Measurements from ENCODE around the gene PRKCE. TPM values are rescaled to one million over a fixed set of nuclear protein-coding genes. Genes with fewer than 3 reads are reported as not detected.
"Not testable (repeated sequence)": the region's sequence is repeated elsewhere in the genome, so short reads cannot be mapped to it uniquely, and the experiment has no call there.

The PRKCE gene
- polyA plus RNA-seq, 3 donors, result 1.3 to 7.7 (median 2.3) TPM

DNA sequence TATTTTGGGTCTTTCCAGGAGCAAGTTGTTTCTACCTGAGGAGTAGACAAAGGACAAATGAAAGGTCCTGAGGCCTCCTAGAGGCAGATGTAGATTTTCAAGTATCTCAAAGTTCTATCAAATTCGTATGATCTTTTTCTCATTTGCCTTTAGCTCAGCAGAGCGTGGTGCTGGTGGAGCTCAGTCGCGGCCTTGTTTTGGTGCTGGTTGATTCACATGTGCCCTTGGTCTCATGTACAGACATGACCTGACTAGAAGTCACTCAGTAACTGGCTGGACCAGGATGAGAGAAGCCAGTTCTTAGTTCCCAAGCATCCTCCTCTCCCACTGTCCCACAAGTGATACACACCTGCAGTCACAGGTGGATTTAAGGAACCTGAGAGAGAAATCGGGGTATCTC, 264.0 kb downstream of the PRKCE start:
- H3K36me3 Mint-ChIP-seq, result peaks cover 5 to 6% of the 10 kb centered on the region in 2 donors
- no peak overlapping the region for H3K27ac Mint-ChIP-seq
- H3K4me1 Mint-ChIP-seq, result peaks cover 32% of the 10 kb centered on the region
- Histone ChIP-seq H3K79me2 (ENCODE audit: insufficient read depth, low read length) (no peaks in the 10 kb centered on the region), H3K36me3 (replicated peaks in 1 of 2; ENCODE audit: control insufficient read depth in 1 of 2, insufficient read depth in 2 of 2, low read length in 2 of 2) (no peaks in the 10 kb centered on the region), H4K20me1 (ENCODE audit: insufficient read depth, low read length) (no peaks in the 10 kb centered on the region), H3K27me3 (ENCODE audit: control insufficient read depth in 2 of 2, insufficient read depth in 2 of 2, low read length in 2 of 2) (no peaks in the 10 kb centered on the region), H3K9ac (ENCODE audit: insufficient read depth, low read length, poor library complexity, severe bottlenecking) (no peak overlapping the region), H3K4me2 (replicated peaks; ENCODE audit: extremely low read depth, low read length, poor library complexity, severe bottlenecking) (no peak overlapping the region), H2AFZ (ENCODE audit: insufficient read depth, low read depth, low read length, poor library complexity, severe bottlenecking) (no peak overlapping the region), H3K4me3 (replicated peaks in 1 of 3; ENCODE audit: low read depth in 2 of 3, low read length in 3 of 3) (no peak overlapping the region), H3K4me1 (ENCODE audit: control insufficient read depth in 1 of 2, insufficient read depth in 2 of 2, low read length in 2 of 2) (peaks cover 18 to 20% of the 10 kb centered on the region in 2 donors), H3K27ac (ENCODE audit: low read depth in 1 of 2, low read length in 2 of 2) (no peak overlapping the region), H3K9me3 (replicated peaks in 1 of 2; ENCODE audit: control insufficient read depth in 1 of 2, insufficient read depth in 1 of 2, low read length in 2 of 2) (no peaks in the 10 kb centered on the region)
- no peak for DNase-seq
- H3K27me3 Mint-ChIP-seq (ENCODE audit: low read depth in 3 of 3), result peaks cover 1 to 2% (median 2%) of the 10 kb centered on the region in 3 donors
- 100% methylated on average over 3 of the region's 5 CpGs for WGBS (ENCODE audit: insufficient coverage)
- TF ChIP-seq, protein P1, sequence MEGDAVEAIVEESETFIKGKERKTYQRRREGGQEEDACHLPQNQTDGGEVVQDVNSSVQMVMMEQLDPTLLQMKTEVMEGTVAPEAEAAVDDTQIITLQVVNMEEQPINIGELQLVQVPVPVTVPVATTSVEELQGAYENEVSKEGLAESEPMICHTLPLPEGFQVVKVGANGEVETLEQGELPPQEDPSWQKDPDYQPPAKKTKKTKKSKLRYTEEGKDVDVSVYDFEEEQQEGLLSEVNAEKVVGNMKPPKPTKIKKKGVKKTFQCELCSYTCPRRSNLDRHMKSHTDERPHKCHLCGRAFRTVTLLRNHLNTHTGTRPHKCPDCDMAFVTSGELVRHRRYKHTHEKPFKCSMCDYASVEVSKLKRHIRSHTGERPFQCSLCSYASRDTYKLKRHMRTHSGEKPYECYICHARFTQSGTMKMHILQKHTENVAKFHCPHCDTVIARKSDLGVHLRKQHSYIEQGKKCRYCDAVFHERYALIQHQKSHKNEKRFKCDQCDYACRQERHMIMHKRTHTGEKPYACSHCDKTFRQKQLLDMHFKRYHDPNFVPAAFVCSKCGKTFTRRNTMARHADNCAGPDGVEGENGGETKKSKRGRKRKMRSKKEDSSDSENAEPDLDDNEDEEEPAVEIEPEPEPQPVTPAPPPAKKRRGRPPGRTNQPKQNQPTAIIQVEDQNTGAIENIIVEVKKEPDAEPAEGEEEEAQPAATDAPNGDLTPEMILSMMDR (IDR thresholded peaks at IDR 0.05), result no peak
- peaks cover 0 to 2% (median 0%) of the 10 kb centered on the region in 7 donors for H3K9me3 Mint-ChIP-seq
- no peak overlapping the region for H3K4me3 Mint-ChIP-seq
- intact Hi-C loops (cut with micrococcal nuclease), result no loop called here

DNA sequence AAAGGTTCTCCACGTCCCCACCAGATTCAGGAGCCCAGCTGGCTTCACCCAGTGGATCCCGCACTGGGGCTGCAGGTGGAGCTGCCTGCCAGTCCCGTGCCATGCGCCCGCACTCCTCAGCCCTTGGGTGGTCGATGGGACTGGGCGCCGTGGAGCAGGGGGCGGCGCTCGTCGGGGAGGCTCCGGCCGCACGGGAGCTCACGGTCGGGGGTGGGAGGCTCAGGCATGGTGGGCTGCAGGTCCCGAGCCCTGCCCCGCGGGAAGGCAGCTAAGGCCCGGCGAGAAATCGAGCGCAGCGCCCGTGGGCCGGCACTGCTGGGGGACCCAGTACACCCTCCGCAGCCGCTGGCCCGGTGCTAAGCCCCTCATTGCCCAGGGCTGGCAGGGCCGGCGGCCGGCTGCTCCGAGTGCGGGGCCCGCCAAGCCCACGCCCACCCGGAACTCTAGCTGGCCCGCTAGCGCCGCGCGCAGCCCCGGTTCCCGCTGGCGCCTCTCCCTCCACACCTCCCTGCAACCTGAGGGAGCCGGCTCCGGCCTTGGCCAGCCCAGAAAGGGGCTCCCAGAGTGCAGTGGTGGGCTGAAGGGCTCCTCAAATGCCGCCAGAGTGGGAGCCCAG, 266.2 kb downstream of the PRKCE start:
- H4K20me1 ChIP-seq (ENCODE audit: insufficient read depth, low read length); H3K4me3 Mint-ChIP-seq; H3K4me3 ChIP-seq (replicated peaks in 1 of 3; ENCODE audit: low read depth in 2 of 3, low read length in 3 of 3); H3K9me3 Mint-ChIP-seq; H3K27ac ChIP-seq (ENCODE audit: low read depth in 1 of 2, low read length in 2 of 2); DNase-seq; H2AFZ ChIP-seq (ENCODE audit: insufficient read depth, low read depth, low read length, poor library complexity, severe bottlenecking); H3K4me2 ChIP-seq (replicated peaks; ENCODE audit: extremely low read depth, low read length, poor library complexity, severe bottlenecking); H3K27me3 ChIP-seq (ENCODE audit: control insufficient read depth in 2 of 2, insufficient read depth in 2 of 2, low read length in 2 of 2); H3K79me2 ChIP-seq (ENCODE audit: insufficient read depth, low read length); H3K36me3 Mint-ChIP-seq; intact Hi-C loops (cut with micrococcal nuclease); H3K27me3 Mint-ChIP-seq (ENCODE audit: low read depth in 3 of 3); H3K36me3 ChIP-seq (replicated peaks in 1 of 2; ENCODE audit: control insufficient read depth in 1 of 2, insufficient read depth in 2 of 2, low read length in 2 of 2); H3K27ac Mint-ChIP-seq; H3K9ac ChIP-seq (ENCODE audit: insufficient read depth, low read length, poor library complexity, severe bottlenecking); H3K9me3 ChIP-seq (replicated peaks in 1 of 2; ENCODE audit: control insufficient read depth in 1 of 2, insufficient read depth in 1 of 2, low read length in 2 of 2): not testable (repeated sequence)
- H3K4me1 Mint-ChIP-seq, result peaks cover 30% of the 10 kb centered on the region
- WGBS (ENCODE audit: insufficient coverage), result 98% methylated on average over 29 of the region's 49 CpGs
- H3K4me1 ChIP-seq (ENCODE audit: control insufficient read depth in 1 of 2, insufficient read depth in 2 of 2, low read length in 2 of 2), result peaks cover 18 to 20% of the 10 kb centered on the region in 2 donors
